ENCODE results near the gene CMIP. TPM values are rescaled to one million over a fixed set of nuclear protein-coding genes. Genes with fewer than 3 reads are reported as not detected.

Gene CMIP
- total RNA-seq, 1 donor from 2014 or later: 59.8 TPM

DNA sequence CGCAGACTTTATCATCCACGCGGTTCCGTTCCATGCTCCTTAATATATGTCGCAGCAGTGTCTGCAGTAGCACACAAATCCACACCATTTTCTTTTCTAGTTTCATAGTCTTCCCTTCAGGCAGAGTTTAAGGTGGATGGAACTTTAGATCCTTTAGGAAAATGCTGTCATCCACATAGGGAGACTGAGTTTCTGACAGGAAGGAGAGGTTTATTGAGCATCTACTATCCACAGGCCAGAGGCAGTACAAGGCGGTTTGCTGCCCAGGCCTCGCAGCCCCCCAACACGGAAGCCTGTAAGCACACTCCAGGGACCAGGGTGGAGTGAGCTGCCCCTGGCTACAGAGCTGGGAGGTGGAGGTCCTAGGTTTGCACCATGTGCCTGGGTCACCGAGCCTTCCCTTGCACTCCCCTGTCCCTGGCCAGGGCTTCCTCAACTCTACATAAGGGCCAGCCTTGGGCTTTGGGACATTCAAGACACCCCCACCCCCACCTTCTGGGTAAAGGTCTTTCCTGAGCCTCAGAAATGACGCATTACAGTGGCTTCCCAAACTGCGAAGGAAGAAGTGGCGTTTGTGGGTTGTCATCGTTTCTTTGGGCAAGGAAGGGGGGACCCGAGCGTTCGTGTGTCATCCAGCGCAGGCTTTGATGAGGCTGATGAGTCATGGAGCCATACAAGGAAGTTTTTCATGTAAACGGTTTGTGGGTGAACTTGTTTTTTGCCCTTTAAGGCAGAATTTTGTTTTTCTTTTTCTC lies 188.0 kb downstream of the CMIP start:
- intact Hi-C loops (cut with micrococcal nuclease): loop anchor here (1.0 to 10.0 kb wide), 10 partner anchors 9 to 1022 kb away; partner anchors contain the start of genes CENPN, CMC2 and GAN

- intact Hi-C loops (cut with micrococcal nuclease): loop anchor here (1.0 to 10.0 kb wide), 8 partner anchors 10 to 1022 kb away; partner anchors contain the start of genes CENPN, CMC2 and GAN
These were observed 188.6 kb downstream of the CMIP start for GRCh38 chr16:81633147-81633619.

DNA sequence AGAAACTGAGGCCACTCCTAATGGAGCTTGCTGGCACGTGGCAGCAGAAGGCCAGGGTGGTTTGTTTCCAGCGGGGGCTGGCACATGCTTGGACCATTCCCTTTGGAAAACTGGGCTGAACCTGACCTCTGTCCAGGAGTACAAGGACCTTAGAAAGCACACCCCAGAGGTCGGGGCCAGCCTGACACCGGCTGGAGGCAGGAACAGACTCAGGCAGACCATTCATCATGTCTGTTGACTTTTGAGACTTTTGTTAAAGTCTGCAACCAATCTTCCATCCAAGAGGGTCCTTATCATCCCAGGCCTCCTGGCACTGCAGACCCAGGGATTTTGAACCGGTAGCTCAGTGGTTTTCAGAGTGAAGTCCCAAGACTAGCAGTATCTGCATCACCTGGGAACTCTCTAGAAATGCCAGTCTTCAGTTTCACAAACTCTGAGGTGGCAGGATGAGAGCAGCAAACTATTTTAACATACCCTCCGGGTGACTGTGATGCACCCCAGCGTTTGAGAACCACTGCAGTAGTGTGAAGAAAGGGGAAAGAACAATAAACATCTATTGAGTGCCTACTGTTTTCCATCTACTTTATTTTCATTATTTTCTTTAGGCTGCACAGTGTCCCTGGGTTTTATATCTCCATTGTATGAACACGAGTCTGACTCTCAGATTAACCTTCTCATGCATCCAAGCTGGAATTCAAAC lies 189.2 kb downstream of the CMIP start:
- intact Hi-C loops (cut with micrococcal nuclease): loop anchor here (1.0 to 10.0 kb wide), 9 partner anchors 11 to 1021 kb away; partner anchors contain the start of genes CENPN, CMC2 and GAN

DNA sequence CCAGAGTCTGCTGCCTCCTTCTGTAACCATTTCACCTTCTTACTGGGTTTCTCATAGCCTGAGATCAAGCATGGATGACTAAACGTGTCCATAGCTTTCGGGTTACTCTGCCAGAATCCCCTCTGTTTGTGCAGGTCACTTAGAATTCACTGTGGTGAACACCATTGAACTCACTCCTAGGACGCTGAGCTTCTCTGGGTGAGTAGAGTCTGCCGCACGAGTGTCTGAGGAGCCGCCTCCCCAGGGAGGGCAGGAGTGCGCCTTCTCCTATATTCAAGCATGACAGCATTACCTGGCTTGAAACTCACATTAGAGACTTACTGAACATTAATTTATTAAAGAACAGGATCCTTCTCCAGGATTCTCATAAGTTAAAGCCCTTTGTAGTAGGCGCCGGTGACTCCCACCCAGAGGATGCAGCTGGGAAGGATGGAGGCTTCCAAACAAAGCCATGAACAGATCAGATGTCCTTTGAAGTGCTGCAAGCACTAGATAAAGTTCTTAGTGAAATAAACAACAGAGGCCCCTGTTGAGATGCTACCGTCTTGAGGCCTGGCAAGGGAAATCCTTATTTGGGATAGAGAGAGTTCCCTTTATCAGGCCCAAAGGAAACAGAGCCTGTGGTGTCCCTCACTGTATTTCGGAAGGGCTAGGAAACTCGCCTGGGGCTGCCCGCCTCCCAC lies 189.9 kb downstream of the CMIP start:
- intact Hi-C loops (cut with micrococcal nuclease): loop anchor here (2.0 to 10.0 kb wide), 2 partner anchors 62 to 1020 kb away; no protein-coding TSS in a partner anchor

- intact Hi-C loops (cut with micrococcal nuclease): loop anchor here (2.0 to 10.0 kb wide), 2 partner anchors 62 to 1020 kb away; no protein-coding TSS in a partner anchor
These were observed 190.7 kb downstream of the CMIP start for GRCh38 chr16:81635063-81635937.

- intact Hi-C loops (cut with micrococcal nuclease): loop anchor here (10.0 kb wide), 1 partner anchor 1018 kb away; no protein-coding TSS in a partner anchor
These were observed 191.8 kb downstream of the CMIP start for GRCh38 chr16:81636298-81636993.

DNA sequence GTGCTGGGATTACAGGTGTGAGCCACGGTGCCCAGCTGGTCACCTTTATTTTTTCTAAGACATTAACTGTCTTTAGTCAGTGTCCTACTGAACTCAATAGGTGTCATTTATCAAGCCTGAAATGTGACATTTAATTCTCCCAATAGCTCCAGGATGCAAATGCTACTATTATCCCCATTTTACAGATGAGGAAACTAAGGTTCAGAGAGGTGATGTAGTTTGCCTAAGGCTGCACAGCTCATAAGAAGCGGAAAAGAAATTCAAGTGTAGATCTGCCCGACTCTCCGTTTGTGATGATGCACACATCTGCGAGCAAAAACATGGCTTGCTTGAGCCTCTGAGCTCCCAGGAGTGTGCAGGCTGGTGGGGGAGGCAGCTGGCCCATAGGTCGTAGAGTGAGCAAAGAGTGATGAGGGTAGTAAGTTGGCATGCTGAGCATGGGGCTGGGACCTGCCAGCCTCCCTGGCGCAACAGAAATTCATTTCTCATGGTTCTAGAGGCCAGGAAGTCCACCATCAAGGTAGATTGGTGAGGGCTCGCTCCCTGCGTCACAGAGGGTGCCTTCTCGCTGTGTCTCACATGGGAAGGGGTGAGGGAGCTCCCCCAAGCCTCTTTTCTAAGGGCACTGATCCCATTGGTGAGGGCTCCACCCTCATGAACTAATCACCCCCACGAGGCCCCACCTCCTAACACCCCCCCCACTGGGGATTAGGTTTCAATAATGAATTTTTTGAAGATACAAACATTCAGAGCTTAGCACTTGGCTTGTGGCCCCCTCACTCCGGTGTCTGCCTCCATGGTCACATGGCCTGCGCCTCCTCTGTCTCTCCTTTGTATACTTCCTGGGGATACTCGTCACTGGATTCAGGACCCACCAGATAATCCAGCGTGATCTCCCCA lies 193.0 kb downstream of the CMIP start:
- intact Hi-C loops (cut with micrococcal nuclease): loop anchor here (10.0 kb wide), 1 partner anchor 1017 kb away; no protein-coding TSS in a partner anchor

DNA sequence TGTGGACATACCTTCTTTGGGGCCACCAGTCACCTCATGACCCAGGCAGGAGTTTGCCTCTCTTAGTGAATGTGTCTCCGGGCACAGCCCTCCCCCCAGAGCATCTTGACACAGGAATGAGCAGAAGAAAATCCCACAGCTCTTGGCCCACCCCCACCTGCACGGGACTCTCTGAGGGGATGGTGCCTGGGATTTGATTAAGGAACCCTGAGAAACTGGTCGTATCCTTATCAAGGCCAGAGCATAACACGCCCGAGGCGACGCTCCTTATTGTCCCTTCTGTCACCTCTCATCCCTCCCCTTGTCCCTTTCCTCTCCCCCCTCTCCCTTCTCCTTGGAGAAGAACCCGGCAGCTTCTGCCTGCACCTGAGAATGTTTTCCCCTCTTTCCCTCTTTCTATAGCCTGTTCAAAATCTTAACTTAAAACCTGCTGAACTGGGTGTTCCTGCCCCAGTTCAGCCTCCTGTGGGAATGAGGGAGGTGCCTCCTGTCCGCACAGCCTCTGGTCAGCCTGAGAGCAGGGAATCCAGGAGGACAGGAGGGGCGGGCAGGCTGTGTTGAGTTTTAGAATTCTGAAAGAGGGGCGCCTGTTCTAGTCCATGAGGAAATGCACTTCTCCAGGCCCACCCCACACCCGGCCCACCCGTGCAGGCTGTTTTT lies 193.8 kb downstream of the CMIP start:
- intact Hi-C loops (cut with micrococcal nuclease): loop anchor here (10.0 kb wide), 1 partner anchor 1016 kb away; no protein-coding TSS in a partner anchor

DNA sequence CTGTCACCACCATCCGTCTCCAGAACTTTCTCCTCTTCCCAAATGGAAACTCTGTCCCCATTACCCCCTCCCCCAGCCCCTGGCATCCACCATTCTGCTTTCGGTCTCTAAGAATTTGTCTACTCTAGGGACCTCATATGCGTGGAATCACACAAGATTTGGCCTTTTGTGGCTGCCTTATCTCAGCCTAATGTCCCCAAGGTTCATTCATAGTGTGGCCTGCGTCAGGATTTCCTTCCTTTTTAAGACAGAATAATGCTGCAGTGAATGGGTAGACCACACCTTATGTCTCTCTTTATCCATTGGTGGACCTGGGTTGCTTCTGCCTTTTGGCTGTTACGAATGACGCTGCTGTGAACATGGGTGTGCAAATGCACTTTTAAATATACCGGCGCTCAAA lies 194.7 kb downstream of the CMIP start:
- intact Hi-C loops (cut with micrococcal nuclease): loop anchor here (10.0 kb wide), 1 partner anchor 1015 kb away; no protein-coding TSS in a partner anchor

GRCh38 chr16:81639931-81640680 lies 195.5 kb downstream of the CMIP start:
- intact Hi-C loops (cut with micrococcal nuclease): loop anchor here (10.0 kb wide), 1 partner anchor 1015 kb away; no protein-coding TSS in a partner anchor

GRCh38 chr16:81640681-81641070 lies 196.1 kb downstream of the CMIP start:
- intact Hi-C loops (cut with micrococcal nuclease): no loop called here

DNA sequence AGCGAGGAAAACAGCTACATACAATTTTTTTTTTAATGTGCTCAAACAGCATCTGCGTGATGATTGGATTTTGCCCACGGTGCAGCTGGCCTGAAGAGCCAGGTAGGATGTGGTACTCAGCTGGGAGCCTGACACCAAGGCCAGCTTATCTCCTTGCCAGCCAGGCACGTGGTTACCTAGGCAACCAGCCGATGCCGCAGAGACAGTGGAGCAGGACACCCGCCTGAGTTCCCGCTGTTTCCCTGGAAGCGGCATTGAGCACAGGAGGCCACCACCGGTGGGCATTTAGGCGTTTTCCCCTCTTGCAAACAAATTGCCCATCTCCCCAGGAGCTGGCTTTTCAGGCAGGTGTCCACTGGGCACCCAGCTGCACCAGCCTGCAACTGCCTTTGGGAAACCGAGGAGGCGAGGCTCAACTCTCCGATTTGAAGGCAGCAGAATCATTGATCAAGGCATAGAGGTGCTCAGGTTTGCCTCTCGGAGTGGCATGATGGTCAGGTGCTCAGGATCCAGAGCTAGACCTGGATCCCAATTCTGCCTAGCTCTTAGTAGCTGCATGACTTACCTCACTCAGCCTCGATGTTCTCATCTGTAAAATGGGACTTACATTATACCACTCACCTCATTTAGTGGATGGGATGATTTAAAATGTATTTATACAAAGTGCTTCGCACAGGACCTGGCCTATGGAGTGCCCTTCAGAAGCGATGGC lies 196.9 kb downstream of the CMIP start:
- intact Hi-C loops (cut with micrococcal nuclease): no loop called here

DNA sequence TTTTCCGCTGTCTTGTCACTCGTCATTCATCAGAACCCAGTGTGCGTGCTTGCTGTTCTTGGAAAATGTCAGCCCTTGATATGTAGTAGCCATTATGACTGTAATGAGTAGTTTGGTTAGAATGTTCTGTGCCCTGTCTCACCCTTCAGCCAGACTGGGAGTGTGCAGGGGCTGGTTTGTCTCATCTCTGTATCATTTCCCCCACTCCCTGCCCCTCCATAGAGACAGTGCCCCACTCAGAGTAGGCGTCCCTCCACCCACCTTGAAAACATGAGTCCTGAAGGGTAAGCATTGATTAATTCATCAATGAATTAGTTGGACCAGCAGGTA lies 197.5 kb downstream of the CMIP start:
- intact Hi-C loops (cut with micrococcal nuclease): no loop called here

GRCh38 chr16:81642943-81643342 lies 198.3 kb downstream of the CMIP start:
- intact Hi-C loops (cut with micrococcal nuclease): no loop called here

- intact Hi-C loops (cut with micrococcal nuclease): no loop called here
These were observed 200.7 kb downstream of the CMIP start for GRCh38 chr16:81645266-81645694.

DNA sequence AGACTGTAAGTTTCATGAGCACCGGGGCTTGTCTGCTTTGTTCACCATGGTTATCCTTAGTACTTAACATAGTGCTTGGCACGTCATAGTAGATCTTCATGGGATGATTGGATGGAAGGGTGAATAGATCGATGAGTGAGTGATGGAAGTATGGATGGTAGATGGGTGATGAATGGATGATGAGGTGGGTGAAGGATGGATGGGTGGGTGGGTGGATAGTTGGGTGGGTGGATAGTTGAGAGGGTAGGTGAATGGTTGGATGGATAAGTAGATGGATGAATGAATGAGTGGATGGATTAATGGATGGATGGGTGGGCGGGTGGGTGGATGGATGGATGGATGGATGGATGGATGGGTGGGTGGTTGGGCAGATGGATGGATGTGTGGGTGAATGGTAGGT lies 201.3 kb downstream of the CMIP start:
- intact Hi-C loops (cut with micrococcal nuclease): no loop called here

DNA sequence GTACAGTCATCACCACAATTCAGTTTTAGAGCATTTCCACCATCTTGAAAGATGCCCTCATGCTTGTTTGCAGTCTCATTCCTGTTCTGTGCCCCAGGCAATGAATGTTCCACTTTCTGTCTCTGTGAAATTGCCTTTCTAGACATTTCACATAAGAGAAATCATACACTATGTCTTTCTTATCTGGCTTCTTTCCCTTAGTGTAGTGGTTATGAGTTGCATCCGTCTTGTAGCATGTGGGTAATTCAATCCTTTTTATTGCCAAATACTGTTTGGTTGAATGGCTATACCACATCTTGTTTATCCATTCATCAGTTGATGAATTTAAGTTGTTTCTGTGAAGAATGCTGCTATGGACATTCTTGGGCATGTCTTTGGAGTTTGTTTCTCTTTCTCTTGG lies 202.0 kb downstream of the CMIP start:
- intact Hi-C loops (cut with micrococcal nuclease): no loop called here
